DOHH2 (cell line): ENCODE measurements around the gene PPM1A.

Experiments
- CTCF ChIP-seq: fragments of 200-600 bp; sonication (generic); IDR thresholded peaks from one replicate; pipeline ENCODE4 v1.5.1; 2014; ENCODE audit warnings: antibody characterized with exemption, mild to moderate bottlenecking, low read depth, low read length; ENCODE audit not compliant: poor library complexity, severe bottlenecking
- EZH2phosphoT487 ChIP-seq: fragments of 200-600 bp; sonication (generic); IDR thresholded peaks from 2 replicates; pipeline ENCODE4 v1.6.1; 2017; ENCODE audit warnings: borderline replicate concordance, mild to moderate bottlenecking, antibody characterized with exemption, low read length, moderate library complexity, mixed read lengths

GRCh38 chr14:60346706-60347105 lies 97.7 kb downstream of the PPM1A start:
- TF ChIP-seq CTCF (no peak), EZH2phosphoT487 (no peak)
